GM21381 (cell line): ENCODE data around the gene CMC2.

Source experiments
- ATAC-seq: cut with Tn5 transposase; IDR thresholded peaks from one replicate; pipeline ENCODE4 v1.9.1; 2021; ENCODE audit warnings: mild to moderate bottlenecking, moderate library complexity; ENCODE audit not compliant: unreplicated experiment

The CMC2 gene

GRCh38 chr16:81003610-81004460 lies 2.9 kb downstream of the CMC2 start:
- ATAC-seq, result no peak

GRCh38 chr16:81003064-81003463 lies 3.6 kb downstream of the CMC2 start:
- ATAC-seq, result no peak

GRCh38 chr16:81001330-81001729 lies 5.4 kb downstream of the CMC2 start:
- no peak for ATAC-seq

GRCh38 chr16:81000873-81001272 lies 5.8 kb downstream of the CMC2 start:
- no peak for ATAC-seq

GRCh38 chr16:80997964-80998620 lies 8.6 kb downstream of the CMC2 start:
- no peak for ATAC-seq

GRCh38 chr16:80997139-80997798 lies 9.4 kb downstream of the CMC2 start:
- peak; percentile 67 for ATAC-seq

- no peak for ATAC-seq
Observed at GRCh38 chr16:80996688-80997138, 10.0 kb downstream of the CMC2 start.

- ATAC-seq, result no peak
Observed at GRCh38 chr16:80994451-80994850, 12.2 kb downstream of the CMC2 start.

GRCh38 chr16:80993834-80994233 lies 12.9 kb downstream of the CMC2 start:
- no peak for ATAC-seq

GRCh38 chr16:80993307-80993706 lies 13.4 kb downstream of the CMC2 start:
- ATAC-seq, result no peak

- ATAC-seq, result no peak
Observed at GRCh38 chr16:80992676-80993293, 13.9 kb downstream of the CMC2 start.

GRCh38 chr16:80991792-80992430 lies 14.8 kb downstream of the CMC2 start:
- ATAC-seq, result no peak

GRCh38 chr16:80990978-80991377 lies 15.7 kb downstream of the CMC2 start:
- no peak for ATAC-seq

- no peak for ATAC-seq
Observed at GRCh38 chr16:80990577-80990976, 16.1 kb downstream of the CMC2 start.

GRCh38 chr16:80989801-80990200 lies 16.9 kb downstream of the CMC2 start:
- ATAC-seq, result no peak

GRCh38 chr16:80988756-80989155 lies 17.9 kb downstream of the CMC2 start:
- ATAC-seq, result no peak

GRCh38 chr16:80986557-80986956 lies 20.1 kb downstream of the CMC2 start:
- ATAC-seq, result no peak

- ATAC-seq, result no peak
Observed at GRCh38 chr16:80985611-80986010, 21.1 kb downstream of the CMC2 start.

GRCh38 chr16:80984124-80984892 lies 22.4 kb downstream of the CMC2 start:
- ATAC-seq, result no peak

- ATAC-seq, result no peak
Observed at GRCh38 chr16:80982646-80983045, 24.0 kb downstream of the CMC2 start.
